GM12892 (cell line): ENCODE data around the gene PNMA6F.
A peak's percentile ranks its signal among the peaks of the same experiment; 100 is the strongest.
"Not testable (repeated sequence)": the region's sequence is repeated elsewhere in the genome, so short reads cannot be mapped to it uniquely, and the experiment has no call there.

Source experiments
- DNase-seq: peaks from one replicate; pipeline ENCODE4 v3.0.0; 2011; ENCODE audit not compliant: insufficient read length
- FAIRE-seq: peaks from 2 replicates; lab custom pipeline; 2011; peaks lifted over from hg19 to GRCh38; lab: Jason Lieb, UNC
- POLR2A ChIP-seq: IDR thresholded peaks from 2 replicates; pipeline ENCODE4 v1.6.1; 2011; ENCODE audit warnings: low read depth, low read length, control low read depth
- POLR2AphosphoS5 ChIP-seq: IDR thresholded peaks from 2 replicates; pipeline ENCODE4 v1.6.1; 2011; ENCODE audit warnings: low read depth, low read length, control low read depth
- TAF1 ChIP-seq: IDR thresholded peaks from 2 replicates; pipeline ENCODE4 v1.6.1; 2011; ENCODE audit warnings: low read depth, mild to moderate bottlenecking, control low read depth, low read length, borderline replicate concordance

PNMA6F gene

GRCh38 chrX:153305972-153306371, 15.6 kb downstream of the PNMA6F start:
- TF ChIP-seq TAF1 = no peak
- no peak for TF ChIP-seq POLR2AphosphoS5
- TF ChIP-seq POLR2A = no peak
- FAIRE-seq (no peak), DNase-seq (no peak)

GRCh38 chrX:153304988-153305736, 16.4 kb downstream of the PNMA6F start:
- TF ChIP-seq POLR2A (no peak), POLR2AphosphoS5 (no peak), TAF1 (no peak)
- FAIRE-seq = no peak

GRCh38 chrX:153303276-153304262, 18.0 kb downstream of the PNMA6F start:
- no peak for DNase-seq
- TF ChIP-seq TAF1 = no peak
- no peak for FAIRE-seq

More at GRCh38 chrX:153304988-153305736, 16.4 kb downstream of the PNMA6F start:
- DNase-seq = no peak

GRCh38 chrX:153302796-153303195, 18.8 kb downstream of the PNMA6F start:
- FAIRE-seq = no peak

GRCh38 chrX:153301746-153302145, 19.8 kb downstream of the PNMA6F start:
- FAIRE-seq = no peak
- no peak for TF ChIP-seq POLR2AphosphoS5
- no peak for DNase-seq

More at GRCh38 chrX:153302796-153303195, 18.8 kb downstream of the PNMA6F start:
- TF ChIP-seq TAF1 (no peak), POLR2AphosphoS5 (no peak), POLR2A (no peak)
- no peak for DNase-seq

GRCh38 chrX:153299855-153300254, 21.7 kb downstream of the PNMA6F start:
- no peak for FAIRE-seq
- DNase-seq = no peak
- TF ChIP-seq POLR2A (no peak), POLR2AphosphoS5 (no peak), TAF1 (no peak)

- TF ChIP-seq TAF1 (no peak), POLR2AphosphoS5 (no peak), POLR2A (no peak)
- FAIRE-seq (no peak), DNase-seq (no peak)
These were observed 24.2 kb downstream of the PNMA6F start for GRCh38 chrX:153297376-153297775.

- not testable (repeated sequence) for DNase-seq
- peak; percentile 76 for FAIRE-seq
These were observed 28.0 kb downstream of the PNMA6F start for GRCh38 chrX:153293485-153294071.

GRCh38 chrX:153288807-153289206, 32.8 kb downstream of the PNMA6F start:
- not testable (repeated sequence) for FAIRE-seq, DNase-seq

GRCh38 chrX:153285678-153286077, 35.9 kb downstream of the PNMA6F start:
- FAIRE-seq, DNase-seq: not testable (repeated sequence)

GRCh38 chrX:153283982-153284381, 37.6 kb downstream of the PNMA6F start:
- not testable (repeated sequence) for FAIRE-seq, DNase-seq

GRCh38 chrX:153281784-153282183, 39.8 kb downstream of the PNMA6F start:
- FAIRE-seq, DNase-seq: not testable (repeated sequence)

- not testable (repeated sequence) for DNase-seq, FAIRE-seq
These were observed 42.3 kb downstream of the PNMA6F start for GRCh38 chrX:153279304-153279703.

- DNase-seq, FAIRE-seq: not testable (repeated sequence)
These were observed 45.5 kb downstream of the PNMA6F start for GRCh38 chrX:153276049-153276448.

GRCh38 chrX:153275418-153275817, 46.1 kb downstream of the PNMA6F start:
- FAIRE-seq, DNase-seq: not testable (repeated sequence)

GRCh38 chrX:153272584-153272983, 49.0 kb downstream of the PNMA6F start:
- FAIRE-seq, DNase-seq: not testable (repeated sequence)

- FAIRE-seq = not testable (repeated sequence)
These were observed 49.5 kb downstream of the PNMA6F start for GRCh38 chrX:153272070-153272469.

More at GRCh38 chrX:153272070-153272469, 49.5 kb downstream of the PNMA6F start:
- DNase-seq = not testable (repeated sequence)
